ENCODE measurements around the gene GIMAP5. TPM values are rescaled to one million over a fixed set of nuclear protein-coding genes. Genes with fewer than 3 reads are reported as not detected.

GIMAP5 gene
- total RNA-seq, 2 donors from 2014 or later = 14.5 to 22.2 TPM

- H3K27ac ChIP-seq = no peak overlapping the region
- H3K9me3 ChIP-seq = no peaks in the 10 kb centered on the region
- no peak for DNase-seq (ENCODE audit: low spot score)
- H3K27me3 ChIP-seq = no peaks in the 10 kb centered on the region
- peaks cover 0 to 22% of the 10 kb centered on the region in 2 donors for H3K4me1 ChIP-seq
- peaks cover 19% of the 10 kb centered on the region for H3K36me3 ChIP-seq
- no peak overlapping the region for H3K4me3 ChIP-seq
- TF ChIP-seq, protein P1, sequence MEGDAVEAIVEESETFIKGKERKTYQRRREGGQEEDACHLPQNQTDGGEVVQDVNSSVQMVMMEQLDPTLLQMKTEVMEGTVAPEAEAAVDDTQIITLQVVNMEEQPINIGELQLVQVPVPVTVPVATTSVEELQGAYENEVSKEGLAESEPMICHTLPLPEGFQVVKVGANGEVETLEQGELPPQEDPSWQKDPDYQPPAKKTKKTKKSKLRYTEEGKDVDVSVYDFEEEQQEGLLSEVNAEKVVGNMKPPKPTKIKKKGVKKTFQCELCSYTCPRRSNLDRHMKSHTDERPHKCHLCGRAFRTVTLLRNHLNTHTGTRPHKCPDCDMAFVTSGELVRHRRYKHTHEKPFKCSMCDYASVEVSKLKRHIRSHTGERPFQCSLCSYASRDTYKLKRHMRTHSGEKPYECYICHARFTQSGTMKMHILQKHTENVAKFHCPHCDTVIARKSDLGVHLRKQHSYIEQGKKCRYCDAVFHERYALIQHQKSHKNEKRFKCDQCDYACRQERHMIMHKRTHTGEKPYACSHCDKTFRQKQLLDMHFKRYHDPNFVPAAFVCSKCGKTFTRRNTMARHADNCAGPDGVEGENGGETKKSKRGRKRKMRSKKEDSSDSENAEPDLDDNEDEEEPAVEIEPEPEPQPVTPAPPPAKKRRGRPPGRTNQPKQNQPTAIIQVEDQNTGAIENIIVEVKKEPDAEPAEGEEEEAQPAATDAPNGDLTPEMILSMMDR (IDR thresholded peaks at IDR 0.05) = no peak
Measured at GRCh38 chr7:150745876-150746275, 8.7 kb downstream of the GIMAP5 start.

DNA sequence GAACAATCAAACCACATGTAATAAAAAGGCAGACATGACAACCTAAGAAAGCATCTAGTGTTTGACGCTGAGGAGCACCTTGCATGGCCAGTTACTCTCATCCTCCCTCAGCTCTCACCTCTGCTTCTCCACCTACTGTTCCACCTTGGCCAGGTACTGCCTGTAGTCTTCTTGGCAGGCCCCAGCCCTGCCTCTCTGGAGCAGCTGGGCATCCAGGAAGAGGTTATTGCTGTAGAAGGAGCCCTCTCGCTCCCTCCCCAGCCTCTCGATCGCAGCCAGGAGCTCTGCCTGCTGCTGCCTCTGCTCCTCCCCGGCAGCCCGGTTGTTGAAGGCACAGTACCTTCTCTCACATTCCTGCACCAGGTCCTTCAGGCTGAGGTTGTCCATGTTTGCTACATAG lies 9.7 kb downstream of the GIMAP5 start:
- Histone ChIP-seq H3K27me3 (no peaks in the 10 kb centered on the region), H3K9me3 (no peaks in the 10 kb centered on the region), H3K27ac (no peak overlapping the region), H3K36me3 (peaks cover 15% of the 10 kb centered on the region), H3K4me3 (no peak overlapping the region), H3K4me1 (peaks cover 0 to 31% of the 10 kb centered on the region in 2 donors)
- TF ChIP-seq, protein P1 (IDR thresholded peaks at IDR 0.05) = no peak
- DNase-seq (ENCODE audit: low spot score) = no peak

GRCh38 chr7:150748376-150748775 lies 11.2 kb downstream of the GIMAP5 start:
- no peak for DNase-seq (ENCODE audit: low spot score)
- Histone ChIP-seq H3K27ac (no peak overlapping the region), H3K36me3 (peaks cover under 1% of the 10 kb centered on the region), H3K4me3 (no peak overlapping the region), H3K27me3 (no peaks in the 10 kb centered on the region), H3K9me3 (no peaks in the 10 kb centered on the region), H3K4me1 (peaks cover 0 to 34% of the 10 kb centered on the region in 2 donors)
- TF ChIP-seq, protein P1 (IDR thresholded peaks at IDR 0.05) = no peak

- Histone ChIP-seq H3K36me3 (no peaks in the 10 kb centered on the region), H3K4me3 (no peak overlapping the region), H3K27me3 (no peaks in the 10 kb centered on the region), H3K27ac (peak overlapping the region; percentile 33 to 78), H3K4me1 (peaks cover 0 to 32% of the 10 kb centered on the region in 2 donors), H3K9me3 (no peaks in the 10 kb centered on the region)
- TF ChIP-seq, protein P1 (IDR thresholded peaks at IDR 0.05) = no peak
- DNase-seq (ENCODE audit: low spot score) = no peak
Measured at GRCh38 chr7:150751702-150752101, 14.5 kb downstream of the GIMAP5 start.

DNA sequence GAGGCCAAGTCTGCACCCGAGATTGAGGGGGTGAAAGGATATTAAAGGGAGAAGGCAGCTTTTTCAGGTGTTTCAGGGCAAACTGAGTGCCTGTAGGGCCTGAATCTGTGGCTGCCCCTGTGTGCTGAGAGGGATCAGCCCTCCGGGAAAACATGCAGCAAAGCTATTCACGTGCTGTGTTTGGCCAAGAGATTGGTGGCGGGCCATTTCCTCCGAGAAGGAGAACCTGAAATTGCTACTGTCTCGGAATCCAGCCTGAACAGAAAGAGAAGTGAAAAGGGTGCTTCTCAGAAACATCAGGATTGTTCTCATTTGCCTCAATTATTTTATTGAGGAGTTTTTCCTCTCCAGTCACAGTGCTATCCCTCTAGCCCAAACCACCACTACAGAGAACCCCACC lies 16.0 kb downstream of the GIMAP5 start:
- Histone ChIP-seq H3K4me3 (no peak overlapping the region), H3K36me3 (no peaks in the 10 kb centered on the region), H3K27me3 (no peaks in the 10 kb centered on the region), H3K9me3 (no peaks in the 10 kb centered on the region), H3K4me1 (peaks cover 0 to 32% of the 10 kb centered on the region in 2 donors), H3K27ac (peak overlapping the region; percentile 36 to 78)
- TF ChIP-seq, protein P1 (IDR thresholded peaks at IDR 0.05) = no peak
- DNase-seq (ENCODE audit: low spot score) = no peak
